AG08395 (cell line): Measurements from ENCODE around the gene ZNF154.
"Not testable (repeated sequence)": the region's sequence is repeated elsewhere in the genome, so short reads cannot be mapped to it uniquely, and the experiment has no call there.

Experiments
- DNase-seq: peaks from one replicate; pipeline ENCODE4 v3.0.0; 2012; ENCODE audit warnings: mixed read lengths, low spot score

The ZNF154 gene

GRCh38 chr19:57708641-57709361 is at the start of gene ZNF154:
Gene ZNF154 (minus strand): TSS chr19:57709204. CDS start chr19:57708971, 233 bp downstream.
- DNase-seq, result peak; percentile 80

DNA sequence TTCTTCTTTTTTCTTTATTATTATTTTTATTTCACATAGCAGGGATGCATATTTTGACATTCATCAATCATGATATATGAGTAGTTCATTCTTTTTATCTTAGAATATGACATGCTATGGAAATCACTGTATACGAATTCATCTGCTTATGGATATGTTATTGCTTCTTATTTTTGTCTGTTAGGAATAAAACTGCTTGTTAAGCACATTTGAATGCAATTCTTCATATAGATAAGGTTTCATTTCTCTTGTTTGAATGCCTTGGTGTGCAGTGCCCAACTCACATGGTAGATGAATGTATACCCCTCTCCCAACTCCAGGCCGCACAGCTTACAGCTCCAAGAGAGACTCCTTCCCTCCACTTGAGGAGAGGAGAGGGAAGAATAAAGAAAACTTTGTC is 48.9 kb upstream of the ZNF154 start:
- no peak for DNase-seq

- DNase-seq, result no peak
These were observed 46.0 kb upstream of the ZNF154 start for GRCh38 chr19:57755031-57755430.

- no peak for DNase-seq
These were observed 45.2 kb upstream of the ZNF154 start for GRCh38 chr19:57754091-57754673.

DNA sequence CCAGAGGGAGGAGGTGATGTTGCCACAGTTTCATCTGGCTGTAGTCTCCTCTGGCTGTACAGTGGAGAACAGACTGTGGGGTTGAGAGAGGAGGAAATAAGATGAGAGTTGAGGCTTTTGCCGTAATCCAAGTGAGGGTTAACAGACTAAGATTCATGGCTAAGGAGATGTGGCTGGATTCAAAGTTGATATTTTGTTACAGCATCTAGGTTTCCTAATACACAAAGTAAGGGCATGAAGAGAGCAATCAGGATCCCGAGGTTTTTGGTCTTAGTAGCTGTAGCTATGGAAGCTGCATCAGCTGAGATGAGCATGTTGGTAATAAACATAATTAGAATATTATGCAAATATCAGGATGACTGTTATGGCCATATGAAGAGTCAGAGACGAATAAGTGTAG is 39.0 kb upstream of the ZNF154 start:
- no peak for DNase-seq

GRCh38 chr19:57747472-57747807 is 38.4 kb upstream of the ZNF154 start:
- DNase-seq, result no peak

- peak; percentile 95 for DNase-seq
These were observed 37.8 kb upstream of the ZNF154 start, which contains the start of gene ZNF776 for GRCh38 chr19:57746580-57747471. Gene ZNF776 (plus strand): TSS chr19:57746815. CDS start chr19:57747059, 244 bp downstream.

DNA sequence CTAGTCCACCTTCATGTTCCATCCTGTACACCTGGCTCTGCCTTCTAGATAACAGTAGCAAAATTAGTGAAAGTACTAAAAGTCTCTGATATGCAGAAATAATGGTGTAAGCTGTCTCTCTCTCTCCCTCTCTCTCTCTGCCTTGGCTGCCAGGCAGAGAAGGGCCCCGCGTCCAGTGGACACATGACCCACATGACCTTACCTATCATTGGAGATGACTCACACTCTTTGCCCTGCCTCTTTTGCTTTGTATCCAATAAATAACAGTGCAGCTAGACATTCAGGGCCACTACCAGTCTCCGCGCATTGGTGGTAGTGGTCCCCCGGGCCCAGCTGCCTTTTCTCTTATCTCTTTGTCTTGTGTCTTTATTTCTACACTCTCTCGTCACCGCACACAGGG is 29.8 kb upstream of the ZNF154 start:
- DNase-seq, result not testable (repeated sequence)

DNA sequence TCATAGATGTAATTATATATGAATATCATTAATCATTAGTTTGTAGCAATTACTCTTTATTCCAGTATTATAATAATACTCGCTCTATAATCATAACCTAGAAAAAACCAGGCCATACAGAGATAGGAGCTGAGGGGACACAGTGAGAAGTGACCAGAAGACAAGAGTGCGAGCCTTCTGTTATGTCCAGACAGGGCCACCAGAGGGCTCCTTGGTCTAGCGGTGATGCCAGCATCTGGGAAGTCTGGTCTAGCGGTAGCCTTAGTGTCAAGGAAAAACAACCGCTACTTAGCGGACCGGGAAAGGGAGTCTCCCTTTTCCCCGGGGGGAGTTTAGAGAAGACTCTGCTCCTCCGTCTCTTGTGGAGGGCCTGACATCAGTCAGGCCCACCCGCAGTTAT is 29.3 kb upstream of the ZNF154 start:
- DNase-seq, result not testable (repeated sequence)

GRCh38 chr19:57720878-57721277 is 11.9 kb upstream of the ZNF154 start:
- DNase-seq, result no peak

- DNase-seq, result no peak
These were observed 11.0 kb upstream of the ZNF154 start for GRCh38 chr19:57719901-57720519.

DNA sequence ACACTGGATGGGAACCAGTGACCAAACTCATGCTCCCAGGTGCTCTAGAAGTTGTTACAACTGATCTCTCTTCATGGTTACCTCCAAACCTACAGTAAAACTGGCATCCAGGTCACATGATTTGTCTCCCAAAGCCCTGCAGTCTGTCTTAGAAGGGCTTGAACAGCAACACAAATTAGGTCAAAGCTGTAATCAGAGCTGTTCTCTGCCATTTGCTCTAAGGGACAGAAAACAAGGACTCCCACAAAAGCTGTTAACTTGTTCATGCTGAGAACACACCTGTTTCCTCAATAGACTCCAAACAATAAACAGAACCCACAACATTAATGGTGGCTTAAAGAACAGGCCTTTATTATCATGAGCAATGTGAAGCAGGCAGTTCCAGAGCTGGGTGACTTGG is 10.4 kb upstream of the ZNF154 start:
- DNase-seq, result no peak

DNA sequence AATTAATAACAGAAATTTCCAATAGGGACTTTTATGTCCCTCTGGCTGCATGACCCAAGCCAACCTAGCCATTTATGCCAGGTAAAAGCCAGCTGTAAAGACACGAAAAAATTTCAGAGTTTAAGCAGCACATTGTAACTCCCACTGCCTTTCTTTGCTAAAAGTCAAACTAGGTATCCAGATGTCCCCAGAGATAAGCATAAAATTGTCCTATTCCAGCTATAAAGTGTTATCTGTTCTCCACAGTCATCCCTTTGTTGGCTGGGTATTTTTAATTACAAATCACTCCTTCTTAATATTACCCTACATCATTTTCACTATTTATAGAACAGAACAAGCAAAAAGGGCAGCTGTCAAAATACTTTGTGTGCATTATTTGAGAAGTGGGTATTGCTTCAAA is 3.2 kb upstream of the ZNF154 start:
- DNase-seq, result no peak

DNA sequence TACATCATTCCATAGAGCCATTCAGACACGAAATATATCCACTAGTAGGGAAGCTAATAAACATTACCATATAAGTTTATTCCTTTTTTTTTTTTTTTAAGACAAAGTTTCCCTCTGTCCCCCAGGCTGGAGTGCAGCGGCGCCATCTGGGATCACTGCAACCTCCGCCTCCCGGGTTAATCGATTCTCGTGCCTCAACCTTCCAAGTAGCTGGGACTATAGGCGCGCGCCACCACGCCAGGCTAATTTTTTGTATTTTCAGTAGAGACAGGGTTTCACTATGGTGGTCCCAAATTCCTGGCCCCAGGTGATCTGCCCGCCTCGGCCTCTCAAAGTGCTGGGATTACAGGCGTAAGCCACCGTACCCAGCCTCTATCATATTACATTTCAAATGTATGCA is 612 bp upstream of the ZNF154 start:
- DNase-seq, result no peak

DNA sequence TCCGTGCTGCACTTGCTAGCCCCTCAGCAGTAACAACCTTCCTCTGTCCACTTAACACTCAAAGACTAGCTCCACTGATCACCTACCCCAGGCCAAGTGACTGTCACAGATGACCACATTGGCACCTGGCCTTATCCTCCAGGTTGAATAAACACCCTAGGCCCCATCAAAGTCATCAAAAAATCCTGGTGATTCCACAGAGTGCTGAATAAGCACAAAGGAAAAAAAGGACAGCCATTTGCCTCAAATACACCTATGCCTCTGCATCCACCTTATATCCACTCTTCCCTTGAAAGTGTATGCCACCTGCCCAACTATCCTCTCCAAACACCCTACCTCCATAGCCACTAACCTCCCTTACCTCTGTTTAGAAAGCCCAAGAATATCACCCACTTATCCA is 2.7 kb downstream of the ZNF154 start:
- no peak for DNase-seq

GRCh38 chr19:57701625-57702024 is 7.4 kb downstream of the ZNF154 start:
- DNase-seq, result no peak

DNA sequence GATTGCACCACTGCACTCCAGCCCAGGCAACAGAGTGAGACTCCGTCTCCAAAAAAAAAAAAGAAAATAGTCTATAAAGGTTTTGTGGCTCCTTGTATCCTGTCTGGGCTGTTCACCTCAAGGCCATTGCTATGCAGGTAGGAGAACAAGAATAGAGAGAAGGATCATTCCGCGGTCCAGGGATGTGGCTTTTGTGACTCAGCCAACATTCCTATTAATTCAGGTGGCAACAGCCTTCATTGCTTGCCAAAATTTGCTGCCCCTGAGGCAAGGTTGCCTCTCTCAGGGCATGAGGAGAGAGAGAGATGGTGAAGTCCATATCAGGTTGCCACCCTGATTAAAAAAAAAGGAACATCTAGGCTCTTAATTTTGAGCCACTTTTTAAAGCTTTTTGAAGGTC is 19.3 kb downstream of the ZNF154 start:
- no peak for DNase-seq

DNA sequence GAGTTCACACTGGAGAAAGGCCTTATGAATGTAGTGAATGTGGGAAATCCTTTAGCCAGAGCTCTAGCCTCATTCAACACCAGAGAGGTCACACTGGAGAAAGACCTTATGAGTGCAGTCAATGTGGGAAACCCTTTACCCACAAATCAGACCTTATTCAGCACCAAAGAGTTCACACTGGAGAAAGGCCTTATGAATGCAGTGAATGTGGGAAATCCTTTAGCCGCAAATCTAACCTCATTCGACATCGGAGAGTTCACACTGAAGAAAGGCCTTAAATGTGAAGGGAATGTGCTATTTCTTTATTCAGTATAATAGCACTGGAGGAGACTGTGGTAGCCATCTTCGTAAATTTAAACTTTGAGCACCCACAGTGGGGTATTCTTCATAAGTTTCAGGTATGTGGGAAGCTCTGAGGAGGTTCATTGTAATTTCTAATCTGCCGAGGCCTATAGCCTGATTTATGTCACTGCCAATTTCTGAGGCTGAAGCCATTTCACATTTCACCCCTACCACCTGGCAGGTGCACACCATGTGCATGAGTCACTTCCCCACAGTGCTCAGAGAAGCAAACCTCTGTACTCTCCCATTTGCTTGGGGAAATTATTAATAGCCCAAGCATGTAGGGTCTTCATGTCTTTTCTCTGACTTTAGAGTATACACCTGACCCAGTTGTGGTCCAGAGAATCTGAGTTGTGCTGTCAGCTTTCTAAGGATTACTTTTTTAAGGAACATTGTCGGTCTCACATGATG is 20.8 kb downstream of the ZNF154 start:
- DNase-seq, result no peak

DNA sequence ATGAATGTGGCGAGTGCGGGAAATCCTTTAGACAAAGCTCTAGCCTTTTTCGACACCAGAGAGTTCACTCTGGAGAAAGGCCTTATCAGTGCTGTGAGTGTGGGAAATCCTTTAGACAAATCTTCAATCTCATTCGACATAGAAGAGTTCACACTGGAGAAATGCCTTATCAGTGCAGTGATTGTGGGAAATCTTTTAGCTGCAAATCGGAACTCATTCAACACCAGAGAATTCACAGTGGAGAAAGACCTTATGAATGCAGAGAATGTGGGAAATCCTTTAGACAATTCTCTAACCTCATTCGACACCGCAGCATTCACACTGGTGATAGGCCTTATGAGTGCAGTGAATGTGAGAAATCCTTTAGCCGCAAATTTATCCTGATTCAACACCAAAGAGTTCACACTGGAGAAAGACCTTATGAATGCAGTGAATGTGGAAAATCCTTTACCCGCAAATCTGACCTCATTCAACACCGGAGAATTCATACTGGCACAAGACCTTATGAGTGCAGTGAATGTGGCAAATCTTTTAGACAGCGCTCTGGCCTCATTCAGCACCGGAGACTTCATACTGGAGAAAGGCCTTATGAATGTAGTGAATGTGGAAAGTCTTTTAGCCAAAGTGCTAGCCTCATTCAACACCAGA is 21.5 kb downstream of the ZNF154 start:
- DNase-seq, result no peak

DNA sequence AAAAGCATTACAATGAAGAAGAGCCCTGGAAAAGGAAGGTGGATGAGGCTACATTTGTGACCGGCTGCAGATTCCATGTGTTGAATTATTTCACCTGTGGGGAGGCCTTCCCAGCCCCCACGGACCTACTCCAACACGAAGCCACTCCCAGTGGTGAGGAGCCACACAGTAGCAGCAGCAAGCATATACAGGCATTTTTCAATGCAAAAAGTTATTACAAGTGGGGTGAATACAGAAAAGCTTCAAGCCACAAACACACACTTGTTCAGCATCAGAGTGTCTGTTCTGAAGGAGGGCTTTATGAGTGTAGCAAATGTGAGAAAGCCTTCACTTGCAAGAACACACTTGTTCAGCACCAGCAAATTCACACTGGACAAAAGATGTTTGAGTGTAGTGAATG is 22.3 kb downstream of the ZNF154 start:
- no peak for DNase-seq

DNA sequence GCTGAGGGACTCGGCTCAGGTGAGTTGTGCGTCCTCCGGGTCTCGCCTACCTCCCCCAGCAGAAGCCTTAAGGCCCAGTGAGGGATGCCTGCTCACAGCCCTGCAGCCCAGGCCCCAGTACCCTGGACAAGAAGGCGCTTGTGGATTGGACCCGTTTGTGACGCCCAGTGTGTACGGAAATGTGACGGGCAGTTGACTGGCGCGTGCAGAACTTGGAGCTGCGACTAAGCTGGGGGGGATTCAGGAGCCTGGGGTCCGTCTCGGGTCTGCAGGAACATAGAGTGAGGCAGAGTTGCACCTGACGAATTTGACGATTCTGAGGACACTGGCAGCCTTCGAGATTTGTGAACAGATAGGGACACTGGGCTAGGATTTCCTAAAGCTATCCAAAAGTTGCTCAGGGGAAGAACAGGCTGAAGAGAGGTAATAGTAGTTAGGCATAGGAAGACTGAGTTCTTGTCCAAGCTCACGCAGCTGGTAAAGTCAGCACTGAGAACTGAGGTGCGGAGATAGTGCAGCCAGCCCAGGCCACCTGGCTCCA is 26.7 kb downstream of the ZNF154 start:
- DNase-seq, result no peak
